GM21825 (cell line): Measurements from ENCODE around the gene CFAP69.

Experiments used
- ATAC-seq: cut with Tn5 transposase; IDR thresholded peaks from one replicate; pipeline ENCODE4 v1.9.1; 2021; ENCODE audit warnings: mild to moderate bottlenecking, moderate library complexity; ENCODE audit not compliant: unreplicated experiment

CFAP69 gene

GRCh38 chr7:90270431-90271178 is 25.6 kb downstream of the CFAP69 start:
- no peak for ATAC-seq

- no peak for ATAC-seq
Measured at GRCh38 chr7:90271753-90272152, 26.8 kb downstream of the CFAP69 start.

- ATAC-seq = no peak
Measured at GRCh38 chr7:90272242-90272641, 27.3 kb downstream of the CFAP69 start.

GRCh38 chr7:90274161-90274560 is 29.2 kb downstream of the CFAP69 start:
- ATAC-seq = no peak

GRCh38 chr7:90276033-90276728 is 31.2 kb downstream of the CFAP69 start:
- ATAC-seq = no peak

GRCh38 chr7:90288154-90288553 is 43.2 kb downstream of the CFAP69 start:
- ATAC-seq = no peak

- ATAC-seq = no peak
Measured at GRCh38 chr7:90290244-90291113, 45.5 kb downstream of the CFAP69 start.

GRCh38 chr7:90298145-90299038 is 53.4 kb downstream of the CFAP69 start:
- no peak for ATAC-seq

GRCh38 chr7:90303241-90303640 is 58.3 kb downstream of the CFAP69 start:
- no peak for ATAC-seq

GRCh38 chr7:90309872-90310271 is 64.9 kb downstream of the CFAP69 start:
- no peak for ATAC-seq

GRCh38 chr7:90311175-90311574 is 66.2 kb downstream of the CFAP69 start:
- ATAC-seq = no peak

GRCh38 chr7:90312745-90313144 is 67.8 kb downstream of the CFAP69 start:
- ATAC-seq = no peak

GRCh38 chr7:90313907-90314306 is 68.9 kb downstream of the CFAP69 start:
- ATAC-seq = no peak

- no peak for ATAC-seq
Measured at GRCh38 chr7:90320014-90320413, 75.0 kb downstream of the CFAP69 start.

- no peak for ATAC-seq
Measured at GRCh38 chr7:90320418-90320800, 75.4 kb downstream of the CFAP69 start.

- ATAC-seq = no peak
Measured at GRCh38 chr7:90320801-90321494, 76.0 kb downstream of the CFAP69 start, which contains the start of gene FAM237B. Gene FAM237B (minus strand): TSS chr7:90321304. CDS start chr7:90319748, 1,556 bp downstream.

- no peak for ATAC-seq
Measured at GRCh38 chr7:90322837-90323236, 77.9 kb downstream of the CFAP69 start.

- no peak for ATAC-seq
Measured at GRCh38 chr7:90326500-90326899, 81.5 kb downstream of the CFAP69 start.

- ATAC-seq = no peak
Measured at GRCh38 chr7:90334193-90334843, 89.3 kb downstream of the CFAP69 start.
